ENCODE results near the gene F2RL2.

- no peak for TF ChIP-seq CTCF (IDR thresholded peaks at IDR 0.05; ENCODE audit: borderline replicate concordance, extremely low read depth, low read length, poor library complexity, severe bottlenecking)
- no peak for TF ChIP-seq EZH2 (IDR thresholded peaks at IDR 0.05; ENCODE audit: borderline replicate concordance, low read depth, low read length, severe bottlenecking)
Observed at GRCh38 chr5:76580981-76581380, 42.2 kb downstream of the F2RL2 start.
